Pons (tissue), 1 donor: ENCODE results near the gene FBXL15.

Source experiments
- DNase-seq: peaks from one replicate; pipeline ENCODE4 v3.0.0-alpha.2; 2016; ENCODE audit warnings: low spot score

The FBXL15 gene

GRCh38 chr10:102398172-102399020, 22.2 kb upstream of the FBXL15 start:
- no peak for DNase-seq

- peak; percentile 71 for DNase-seq
Observed at GRCh38 chr10:102399217-102400021, 21.2 kb upstream of the FBXL15 start.

GRCh38 chr10:102400076-102400475, 20.6 kb upstream of the FBXL15 start:
- no peak for DNase-seq

GRCh38 chr10:102400598-102401341, 19.9 kb upstream of the FBXL15 start:
- no peak for DNase-seq

GRCh38 chr10:102401342-102401654, 19.3 kb upstream of the FBXL15 start:
- DNase-seq = no peak

GRCh38 chr10:102401735-102402511, 18.7 kb upstream of the FBXL15 start:
- no peak for DNase-seq

- no peak for DNase-seq
Observed at GRCh38 chr10:102402512-102402896, 18.1 kb upstream of the FBXL15 start.

GRCh38 chr10:102403115-102403514, 17.5 kb upstream of the FBXL15 start:
- no peak for DNase-seq

- DNase-seq = no peak
Observed at GRCh38 chr10:102404361-102405107, 16.1 kb upstream of the FBXL15 start.

GRCh38 chr10:102405108-102405571, 15.5 kb upstream of the FBXL15 start:
- DNase-seq = no peak

- DNase-seq = no peak
Observed at GRCh38 chr10:102405632-102406031, 15.0 kb upstream of the FBXL15 start.

GRCh38 chr10:102406815-102407214, 13.8 kb upstream of the FBXL15 start:
- no peak for DNase-seq

GRCh38 chr10:102407425-102408130, 13.1 kb upstream of the FBXL15 start:
- DNase-seq = no peak

- DNase-seq = no peak
Observed at GRCh38 chr10:102408131-102408727, 12.4 kb upstream of the FBXL15 start.

GRCh38 chr10:102408728-102409603, 11.7 kb upstream of the FBXL15 start:
- DNase-seq = no peak

GRCh38 chr10:102409604-102410428, 10.8 kb upstream of the FBXL15 start:
- DNase-seq = no peak

GRCh38 chr10:102410429-102411073, 10.1 kb upstream of the FBXL15 start:
- no peak for DNase-seq
